Fibroblast of lung (primary cell): ENCODE measurements around the gene CHIT1.

Experiments
- EZH2 ChIP-seq: IDR thresholded peaks from 2 replicates; pipeline ENCODE4 v1.5.1; 2012; ENCODE audit warnings: low read length, control low read depth, mild to moderate bottlenecking; ENCODE audit errors: missing control alignments
- TF ChIP-seq, protein P1 (sequence below), 2 donors: IDR thresholded peaks in 1 of 2; conservative IDR thresholded peaks in 1 of 2; 1 replicate in 1 of 2; 2 replicates in 1 of 2; pipeline ENCODE4 v1.5.1; 2011 to 2012; ENCODE audit warnings: low read length in 2 of 2, control low read depth in 1 of 2, inconsistent platforms in 1 of 2, low read depth in 1 of 2, mild to moderate bottlenecking in 1 of 2

DNA sequence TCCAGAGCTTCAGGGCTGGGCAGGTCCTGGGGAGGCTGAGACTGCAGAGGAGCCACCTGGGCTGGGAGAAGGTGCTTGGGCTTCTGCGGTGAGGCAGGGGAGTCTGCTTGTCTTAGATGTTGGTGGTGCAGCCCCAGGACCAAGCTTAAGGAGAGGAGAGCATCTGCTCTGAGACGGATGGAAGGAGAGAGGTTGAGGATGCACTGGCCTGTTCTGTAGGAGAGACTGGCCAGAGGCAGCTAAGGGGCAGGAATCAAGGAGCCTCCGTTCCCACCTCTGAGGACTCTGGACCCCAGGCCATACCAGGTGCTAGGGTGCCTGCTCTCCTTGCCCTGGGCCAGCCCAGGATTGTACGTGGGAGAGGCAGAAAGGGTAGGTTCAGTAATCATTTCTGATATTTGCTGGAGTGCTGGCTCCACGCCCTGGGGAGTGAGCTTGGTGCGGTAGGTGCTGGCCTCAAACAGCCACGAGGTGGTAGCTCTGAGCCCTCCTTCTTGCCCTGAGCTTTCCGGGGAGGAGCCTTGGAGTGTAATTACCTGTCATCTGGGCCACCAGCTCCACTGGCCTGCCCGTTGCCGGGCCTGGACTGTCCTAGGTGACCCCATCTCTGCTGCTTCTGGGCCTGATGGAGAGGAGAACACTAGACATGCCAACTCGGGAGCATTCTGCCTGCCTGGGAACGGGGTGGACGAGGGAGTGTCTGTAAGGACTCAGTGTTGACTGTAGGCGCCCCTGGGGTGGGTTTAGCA lies 63.1 kb downstream of the CHIT1 start:
- TF ChIP-seq, protein P1, sequence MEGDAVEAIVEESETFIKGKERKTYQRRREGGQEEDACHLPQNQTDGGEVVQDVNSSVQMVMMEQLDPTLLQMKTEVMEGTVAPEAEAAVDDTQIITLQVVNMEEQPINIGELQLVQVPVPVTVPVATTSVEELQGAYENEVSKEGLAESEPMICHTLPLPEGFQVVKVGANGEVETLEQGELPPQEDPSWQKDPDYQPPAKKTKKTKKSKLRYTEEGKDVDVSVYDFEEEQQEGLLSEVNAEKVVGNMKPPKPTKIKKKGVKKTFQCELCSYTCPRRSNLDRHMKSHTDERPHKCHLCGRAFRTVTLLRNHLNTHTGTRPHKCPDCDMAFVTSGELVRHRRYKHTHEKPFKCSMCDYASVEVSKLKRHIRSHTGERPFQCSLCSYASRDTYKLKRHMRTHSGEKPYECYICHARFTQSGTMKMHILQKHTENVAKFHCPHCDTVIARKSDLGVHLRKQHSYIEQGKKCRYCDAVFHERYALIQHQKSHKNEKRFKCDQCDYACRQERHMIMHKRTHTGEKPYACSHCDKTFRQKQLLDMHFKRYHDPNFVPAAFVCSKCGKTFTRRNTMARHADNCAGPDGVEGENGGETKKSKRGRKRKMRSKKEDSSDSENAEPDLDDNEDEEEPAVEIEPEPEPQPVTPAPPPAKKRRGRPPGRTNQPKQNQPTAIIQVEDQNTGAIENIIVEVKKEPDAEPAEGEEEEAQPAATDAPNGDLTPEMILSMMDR (conservative IDR thresholded peaks at IDR 0.05 in 1 of 2, IDR thresholded peaks at IDR 0.05 in 1 of 2; ENCODE audit: low read depth in 1 of 2, low read length in 2 of 2): no peak
- TF ChIP-seq EZH2: no peak
